Esophagus muscularis mucosa (tissue), 4 donors: ENCODE data around the gene BICRAL.

Experiments used
- CTCF ChIP-seq, 3 experiments: fragments of 200-600 bp in 2 of 3; fragments of 450-650 bp in 1 of 3; sonication (generic) in 2 of 3; IDR thresholded peaks; one replicate each; pipeline ENCODE4 v1.5.1; 2017 to 2019; ENCODE audit warnings: antibody characterized with exemption in 3 of 3, mild to moderate bottlenecking in 2 of 3, moderate library complexity in 1 of 3
- EP300 ChIP-seq: sonication (generic); formaldehyde crosslinking; IDR thresholded peaks from one replicate; pipeline ENCODE4 v1.6.1; 2017; ENCODE audit warnings: antibody characterized with exemption
- POLR2A ChIP-seq: fragments of 450-650 bp; IDR thresholded peaks from one replicate; pipeline ENCODE4 v1.6.1; 2017; ENCODE audit warnings: antibody characterized with exemption, moderate library complexity, mild to moderate bottlenecking, low read depth
- POLR2AphosphoS5 ChIP-seq, 2 donors: sonication (generic); formaldehyde crosslinking; IDR thresholded peaks; one replicate each; pipeline ENCODE4 v1.6.1; 2017; ENCODE audit warnings: antibody characterized with exemption in 2 of 2

- peak; percentile 22 to 56 for TF ChIP-seq POLR2AphosphoS5 (IDR thresholded peaks at IDR 0.05)
- peak; percentile 90 to 93 (median 91) for TF ChIP-seq CTCF (IDR thresholded peaks at IDR 0.05)
- no peak for TF ChIP-seq POLR2A
- TF ChIP-seq EP300: no peak
Measured at GRCh38 chr6:42901538-42901957, 119.7 kb downstream of the BICRAL start.
